HG03457 (cell line): ENCODE results near the gene NCOR1.
"Not testable (repeated sequence)": the region's sequence is repeated elsewhere in the genome, so short reads cannot be mapped to it uniquely, and the experiment has no call there.

Source experiments
- ATAC-seq: cut with Tn5 transposase; IDR thresholded peaks from one replicate; pipeline ENCODE4 v1.9.1; 2021; ENCODE audit warnings: moderate number of reproducible peaks; ENCODE audit not compliant: unreplicated experiment

NCOR1 gene

DNA sequence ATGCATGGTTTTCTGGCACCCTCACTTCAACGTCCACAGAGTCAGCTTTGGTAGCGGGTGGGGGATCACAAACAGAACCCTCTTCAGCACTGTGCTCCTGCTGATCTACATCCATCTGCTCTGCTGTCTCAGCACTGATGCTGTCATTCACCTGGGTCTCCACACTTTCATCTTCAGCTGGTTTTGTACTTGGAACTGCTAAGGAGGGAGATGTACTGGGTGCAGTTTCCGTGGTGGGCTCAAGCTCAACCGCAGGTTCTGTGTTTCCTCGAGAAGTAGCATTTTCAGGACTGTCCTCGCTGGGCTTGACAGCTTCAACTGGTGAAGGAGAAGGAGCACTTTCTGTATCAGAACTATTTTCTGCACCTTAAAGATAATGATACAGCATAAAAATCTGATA, 113.9 kb downstream of the NCOR1 start:
- ATAC-seq = no peak

DNA sequence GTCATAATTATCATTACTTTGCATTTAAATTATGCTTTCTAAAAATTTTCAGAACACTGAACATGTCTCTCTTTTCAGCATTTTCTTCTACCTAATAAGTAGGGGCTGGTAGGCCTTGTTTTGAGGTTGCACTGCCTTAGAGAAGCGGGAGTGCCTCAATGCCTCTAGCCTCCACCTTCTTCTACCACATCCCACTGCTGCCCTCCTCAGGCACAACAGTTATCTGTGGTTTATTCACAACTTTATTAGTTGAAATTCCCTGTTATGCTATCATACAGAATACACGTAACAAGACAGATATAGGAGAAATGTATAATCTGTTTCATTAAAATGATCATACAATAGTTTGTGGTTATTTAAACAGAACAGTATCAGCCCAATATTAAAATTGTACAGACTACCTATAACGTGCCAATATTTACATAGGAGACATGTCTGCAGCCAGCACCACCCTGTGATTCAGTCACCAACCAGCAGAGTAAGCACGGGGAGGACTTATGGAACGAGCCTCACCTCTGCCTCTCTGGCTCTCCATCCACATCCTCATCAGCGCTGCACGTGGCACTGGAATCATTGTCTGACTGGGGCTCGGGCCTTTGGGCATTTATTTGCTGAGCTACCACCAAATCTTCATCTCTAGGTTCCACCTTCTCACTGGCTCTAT, 114.5 kb downstream of the NCOR1 start:
- no peak for ATAC-seq

DNA sequence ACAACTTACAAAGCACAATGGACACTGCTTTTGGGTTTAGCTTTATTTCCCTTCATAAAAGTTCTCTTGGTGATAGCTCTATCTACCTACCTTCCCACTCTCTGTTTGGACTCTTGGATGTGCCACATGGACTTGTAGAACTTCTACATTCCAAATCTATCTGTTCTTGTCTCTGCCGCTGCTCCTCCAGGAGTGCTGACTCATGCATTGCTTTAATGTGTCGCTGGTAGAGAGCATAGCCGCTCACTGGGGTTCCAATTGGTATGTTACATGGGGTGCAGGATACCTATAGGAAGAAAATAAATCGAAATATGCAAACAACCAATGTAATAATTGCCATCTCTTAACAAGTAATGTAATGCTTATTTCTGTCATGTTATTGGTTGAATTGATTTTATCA, 123.6 kb downstream of the NCOR1 start:
- ATAC-seq = no peak

DNA sequence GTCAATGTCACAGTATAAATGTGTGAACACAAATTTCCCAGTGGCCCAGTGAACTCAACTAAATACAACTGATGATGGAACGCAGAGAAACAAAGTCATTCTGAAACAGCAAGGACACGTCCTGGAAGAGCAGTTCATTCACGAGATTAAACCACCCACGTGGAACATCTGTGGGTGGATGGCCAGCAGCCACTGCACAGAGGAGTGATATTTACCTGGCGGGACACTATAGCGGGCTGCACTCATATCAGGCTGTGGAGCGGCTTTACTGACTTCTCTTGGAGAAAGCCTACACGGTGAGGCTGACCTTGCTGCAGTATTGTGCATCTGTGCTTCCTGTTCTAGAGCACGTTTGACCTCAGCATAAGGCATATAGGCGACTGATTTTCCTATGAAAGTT, 128.4 kb downstream of the NCOR1 start:
- ATAC-seq = no peak

DNA sequence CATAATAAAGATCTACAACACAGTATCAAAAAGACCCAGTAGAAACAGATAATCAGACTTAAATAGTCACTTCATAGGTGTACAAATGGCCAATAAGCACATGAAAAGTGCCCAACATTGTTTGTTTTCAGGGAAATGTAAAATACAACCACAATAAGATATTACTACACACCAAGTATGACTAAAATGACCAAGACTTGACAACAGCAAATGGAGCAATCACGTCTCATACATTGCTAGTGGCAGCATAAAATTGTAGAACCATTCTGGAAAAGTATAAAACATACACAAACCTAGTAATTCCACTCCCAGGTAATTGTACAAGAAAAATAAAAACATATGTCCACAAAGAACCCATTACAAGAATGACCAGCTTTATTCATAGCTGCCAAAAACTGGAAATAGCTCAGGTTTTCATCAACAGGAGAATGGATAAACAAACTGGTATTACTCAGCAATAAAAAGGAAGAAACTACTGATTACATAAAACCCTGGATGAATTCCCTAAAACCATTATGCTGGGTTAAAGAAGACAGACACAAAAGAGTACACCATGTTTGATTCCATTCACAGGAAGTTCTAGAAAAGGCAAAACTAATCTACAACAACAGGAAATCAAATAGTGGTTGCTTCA, 130.2 kb downstream of the NCOR1 start:
- no peak for ATAC-seq

DNA sequence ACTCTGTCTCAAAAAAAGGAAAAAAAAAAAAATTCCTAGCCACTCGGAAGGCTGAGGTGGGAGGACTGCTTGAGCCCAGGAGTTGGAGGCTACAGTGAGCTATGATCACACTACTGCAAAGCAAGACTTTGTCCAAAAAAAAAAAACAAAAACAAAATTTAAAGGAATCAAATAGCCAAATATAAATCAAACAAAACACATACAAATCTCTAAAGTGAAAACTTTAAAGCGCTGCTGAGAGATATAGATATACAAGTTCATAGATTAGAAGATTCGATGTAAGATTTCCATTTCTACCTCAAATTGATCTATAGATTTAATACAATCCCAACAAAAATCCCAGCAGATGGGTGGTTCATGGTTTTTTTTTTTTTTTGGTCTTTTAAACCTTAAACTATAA, 132.1 kb downstream of the NCOR1 start:
- ATAC-seq = no peak

DNA sequence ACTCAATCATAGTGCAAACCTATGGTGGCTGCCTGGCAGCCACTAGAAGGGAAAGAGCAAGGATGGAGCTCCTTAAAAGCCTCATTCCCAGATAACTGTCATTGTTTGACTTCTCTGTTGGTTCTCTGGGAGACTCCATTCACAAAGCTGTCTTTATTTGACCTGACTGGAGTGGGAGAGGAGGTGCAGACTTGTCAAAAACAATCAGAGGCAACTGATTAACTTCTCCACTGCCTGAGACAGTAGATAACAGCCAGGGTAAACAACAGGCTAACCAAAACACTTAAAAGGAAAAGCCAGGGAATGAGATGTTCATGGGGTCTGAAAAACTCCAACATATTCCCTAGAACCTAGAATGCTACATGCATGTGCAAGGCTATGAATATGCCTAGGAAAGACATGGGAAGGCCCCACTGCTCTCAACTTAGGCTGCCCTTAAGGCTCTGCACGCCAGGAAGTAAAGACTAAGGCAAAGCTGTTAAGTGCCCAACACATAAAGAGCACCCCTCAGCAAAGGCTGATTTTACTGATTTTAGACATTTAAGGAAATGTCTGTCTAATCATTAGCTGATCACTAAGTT, 133.7 kb downstream of the NCOR1 start:
- no peak for ATAC-seq

DNA sequence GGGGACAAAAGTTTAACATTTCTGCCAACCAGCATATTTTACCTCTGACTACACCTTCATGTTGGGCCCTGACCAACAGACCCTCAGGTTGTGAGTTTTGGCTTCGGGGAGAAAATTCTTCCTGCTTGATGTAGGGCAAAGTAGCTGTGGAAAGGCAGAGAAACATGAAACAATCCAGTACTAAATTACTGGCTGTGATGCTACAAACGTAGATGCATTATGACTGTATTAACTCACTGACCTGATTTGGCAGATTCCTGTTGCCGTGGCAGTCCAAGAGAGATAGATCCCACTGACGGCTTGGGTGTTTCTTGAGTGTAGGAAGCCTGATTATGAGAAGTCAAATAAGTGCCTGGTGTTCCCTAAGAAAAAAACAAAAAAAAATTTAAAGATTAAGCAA, 135.0 kb downstream of the NCOR1 start:
- no peak for ATAC-seq

DNA sequence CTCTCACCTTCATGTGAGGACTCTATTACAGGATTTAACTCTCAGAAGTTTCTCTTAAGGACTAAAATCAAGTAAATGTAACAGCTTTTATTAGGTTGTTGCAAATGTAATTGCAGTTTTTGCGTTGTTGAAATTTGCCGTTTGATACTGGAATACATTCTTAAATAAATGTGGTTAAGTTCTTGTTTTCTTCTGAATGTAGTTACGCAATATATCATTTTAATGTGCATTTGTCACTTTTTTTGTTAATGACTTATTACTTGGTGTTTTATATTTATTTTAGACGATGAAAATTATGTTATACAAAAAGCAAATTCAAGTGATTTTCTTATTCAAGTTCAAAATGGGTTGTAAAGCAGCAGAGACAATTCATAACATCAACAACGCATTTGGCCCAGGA, 139.4 kb downstream of the NCOR1 start:
- ATAC-seq = no peak

DNA sequence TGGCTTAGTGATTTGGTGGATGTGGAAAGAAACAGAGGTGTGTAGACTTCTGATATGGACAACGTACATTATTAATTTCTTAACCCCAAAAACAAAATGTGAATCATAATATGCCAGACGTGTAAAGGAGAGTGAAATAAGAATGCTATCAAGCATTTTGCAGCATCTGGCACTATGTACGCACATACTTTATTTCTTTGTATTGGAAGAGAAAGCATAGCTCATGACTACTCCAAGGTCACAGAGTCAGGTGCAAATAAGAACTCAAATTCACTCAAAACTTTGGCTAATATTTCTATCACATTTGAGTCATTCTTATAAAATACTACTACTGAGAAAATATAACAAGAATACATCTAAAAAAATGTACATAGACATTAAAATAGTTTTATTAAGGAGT, 140.9 kb downstream of the NCOR1 start:
- ATAC-seq = no peak

DNA sequence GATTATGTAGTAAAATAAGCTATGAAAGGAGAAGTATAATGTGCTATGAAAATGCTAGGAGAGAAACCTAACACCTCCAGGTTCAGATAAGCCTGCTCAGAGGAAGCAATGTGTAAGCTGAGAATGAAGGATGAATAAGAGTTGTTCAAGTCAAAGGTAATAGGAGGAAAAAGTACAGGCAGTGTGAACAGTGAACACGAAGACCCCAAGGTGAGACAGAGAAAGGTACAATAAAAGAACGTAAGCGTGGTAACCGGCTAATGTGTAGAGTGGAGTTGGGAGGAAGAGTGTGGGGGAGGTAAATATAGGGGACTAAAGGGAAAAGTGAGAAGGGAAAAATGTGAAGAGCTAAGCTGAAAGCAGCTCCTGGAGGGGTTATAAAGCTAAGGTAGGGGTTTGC, 141.5 kb downstream of the NCOR1 start:
- no peak for ATAC-seq

DNA sequence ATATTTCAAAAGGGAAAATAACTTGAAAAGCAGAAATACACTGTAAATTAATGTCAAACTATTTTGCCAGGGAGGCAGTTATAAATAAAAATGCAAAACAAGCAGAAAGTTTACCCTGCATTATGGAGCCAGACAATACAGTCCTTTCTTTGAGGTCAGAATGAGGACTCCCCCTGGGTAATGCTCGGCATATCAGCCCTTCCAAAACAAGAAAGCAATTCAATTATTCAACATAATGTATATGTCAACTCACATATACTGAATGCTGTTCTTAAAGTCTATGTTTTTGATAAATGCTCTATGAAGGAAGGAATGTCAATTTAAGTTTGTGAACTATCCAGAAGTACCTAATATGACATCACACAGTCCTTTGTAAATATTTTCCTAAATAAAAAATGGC, 143.3 kb downstream of the NCOR1 start:
- no peak for ATAC-seq

DNA sequence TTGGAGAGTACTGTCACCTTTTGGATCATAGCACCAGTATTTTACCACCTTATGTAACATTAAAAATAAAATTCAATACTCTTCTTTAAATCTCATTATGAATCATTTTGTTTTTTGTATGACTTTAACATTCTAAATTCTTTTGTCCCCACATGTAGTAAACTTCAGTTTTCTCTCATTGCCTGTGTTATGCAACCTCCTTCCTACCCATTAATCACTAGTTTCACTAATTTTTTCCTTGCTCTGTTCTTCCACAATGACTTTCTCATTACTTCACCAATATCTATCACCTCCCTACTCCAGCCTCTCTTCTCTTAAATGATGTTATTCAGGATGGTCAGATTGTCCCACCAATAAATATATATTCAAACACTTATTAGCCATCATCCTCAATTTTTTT, 147.0 kb downstream of the NCOR1 start:
- ATAC-seq = no peak

DNA sequence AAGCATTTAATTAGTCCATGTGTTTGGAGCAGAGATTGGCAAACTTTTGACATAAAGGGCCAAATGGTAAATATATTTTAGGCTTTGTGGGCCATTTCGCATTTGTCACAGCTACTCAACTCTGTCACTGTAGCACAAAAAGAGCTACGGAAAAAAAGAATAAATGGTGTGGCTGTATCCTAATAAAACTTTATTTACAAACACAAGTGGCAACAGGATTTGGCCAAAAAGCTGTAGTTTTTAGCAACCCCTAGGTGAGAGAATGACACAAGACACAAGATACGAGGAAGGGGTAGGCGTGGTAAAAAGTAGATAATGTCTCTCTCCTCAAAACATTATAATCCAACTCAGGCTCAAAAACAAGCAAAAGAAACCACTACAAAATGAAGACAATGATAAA, 149.2 kb downstream of the NCOR1 start:
- ATAC-seq = no peak

DNA sequence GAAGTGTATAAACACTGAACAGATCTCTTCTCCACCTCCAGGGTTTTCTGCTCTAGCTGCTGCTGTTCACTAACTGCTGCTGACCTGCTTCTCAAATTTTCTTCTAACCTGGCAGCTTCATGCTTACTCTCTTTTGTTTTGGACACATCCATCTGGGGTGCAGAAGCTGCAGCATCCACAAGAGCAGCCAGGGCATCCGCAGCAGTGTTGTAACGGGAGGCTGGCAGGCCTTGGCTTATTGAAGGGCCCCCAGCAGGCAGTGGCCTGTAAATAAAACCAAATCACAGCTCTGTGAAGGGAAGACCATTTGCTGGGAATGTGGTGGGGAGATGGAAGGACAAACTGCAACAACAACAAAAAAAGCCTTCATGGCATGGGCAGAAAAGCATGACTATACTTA, 153.7 kb downstream of the NCOR1 start:
- ATAC-seq = no peak

DNA sequence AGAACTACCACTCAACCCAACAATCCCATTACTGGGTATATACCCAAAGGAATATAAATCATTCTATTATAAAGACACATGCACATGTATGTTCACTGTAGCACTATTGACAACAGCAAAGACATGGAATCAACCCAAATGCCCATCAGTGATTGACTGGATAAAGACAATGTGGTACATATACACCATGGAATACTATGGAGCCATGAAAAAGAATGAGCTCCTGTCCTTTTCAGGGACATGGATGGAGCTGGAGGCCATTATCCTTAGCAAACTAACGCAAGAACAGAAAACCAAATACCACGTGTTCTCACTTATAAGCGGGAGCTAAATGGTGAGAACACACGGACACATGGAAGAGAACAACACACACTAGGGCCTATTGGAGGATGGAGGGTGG, 160.2 kb downstream of the NCOR1 start:
- not testable (repeated sequence) for ATAC-seq

DNA sequence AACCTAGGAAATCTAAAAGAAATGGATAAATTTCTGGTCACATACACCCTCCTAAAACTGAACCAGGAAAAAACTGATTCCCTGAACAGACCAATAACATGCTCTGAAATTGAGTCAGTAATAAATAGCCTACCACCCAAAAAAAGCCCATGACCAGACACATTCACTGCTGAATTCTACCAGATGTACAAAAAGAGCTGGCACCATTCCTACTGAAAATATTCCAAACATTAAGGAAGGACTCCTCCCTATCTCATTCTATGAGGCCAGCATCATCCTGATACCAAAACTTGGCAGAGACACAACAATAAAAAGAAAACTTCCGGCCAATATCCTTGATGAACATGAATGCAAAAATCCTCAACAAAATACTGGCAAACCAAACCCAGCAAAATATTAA, 162.8 kb downstream of the NCOR1 start:
- ATAC-seq = no peak

DNA sequence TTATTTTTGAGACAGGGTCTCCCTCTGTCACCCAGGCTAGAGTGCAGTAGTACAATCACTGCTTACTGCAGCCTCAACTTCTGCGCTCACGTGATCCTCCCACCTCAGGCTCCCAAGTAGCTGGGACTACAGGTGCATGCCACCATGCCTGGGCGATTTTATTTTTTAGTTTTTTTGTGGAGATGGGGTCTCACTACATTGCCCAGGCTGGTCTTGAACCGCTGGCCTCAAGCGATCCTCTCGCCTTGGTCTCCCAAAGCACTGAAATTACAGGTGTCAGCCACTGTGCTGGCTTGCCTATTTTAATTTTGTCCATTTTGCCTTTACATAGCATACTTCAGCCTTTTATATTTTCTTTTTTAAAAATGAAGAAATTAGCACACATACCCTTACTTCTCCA, 164.5 kb downstream of the NCOR1 start:
- ATAC-seq = no peak

DNA sequence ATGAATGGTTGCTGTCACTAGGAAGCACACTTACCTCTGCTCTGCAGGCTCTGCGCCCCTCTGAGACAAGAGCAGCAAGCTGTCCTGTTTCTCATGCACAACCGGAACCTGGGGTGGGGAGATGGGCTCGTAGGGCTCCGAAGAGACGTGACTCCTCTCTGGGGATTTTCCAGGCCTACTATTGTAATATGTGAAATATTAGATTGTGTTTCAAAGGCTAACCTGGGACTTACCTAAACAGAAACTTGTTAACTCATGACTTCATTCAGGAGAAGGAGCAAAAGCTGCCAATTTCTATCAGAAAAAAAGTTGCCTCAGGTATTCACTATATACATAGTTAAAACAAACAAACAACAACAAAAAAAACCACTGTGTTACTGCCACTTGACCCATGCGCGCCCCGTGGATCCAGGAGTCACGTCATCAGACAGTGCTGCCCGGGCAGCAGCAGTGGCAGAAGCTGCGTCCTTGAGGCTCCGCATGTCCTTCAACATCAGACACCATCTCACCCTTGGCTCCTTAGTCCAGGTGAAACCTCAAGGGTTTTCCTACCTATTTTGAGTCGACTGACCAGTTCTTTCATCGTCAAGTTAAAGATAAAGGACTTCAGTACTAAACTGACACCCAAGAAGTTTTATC, 166.4 kb downstream of the NCOR1 start:
- no peak for ATAC-seq

DNA sequence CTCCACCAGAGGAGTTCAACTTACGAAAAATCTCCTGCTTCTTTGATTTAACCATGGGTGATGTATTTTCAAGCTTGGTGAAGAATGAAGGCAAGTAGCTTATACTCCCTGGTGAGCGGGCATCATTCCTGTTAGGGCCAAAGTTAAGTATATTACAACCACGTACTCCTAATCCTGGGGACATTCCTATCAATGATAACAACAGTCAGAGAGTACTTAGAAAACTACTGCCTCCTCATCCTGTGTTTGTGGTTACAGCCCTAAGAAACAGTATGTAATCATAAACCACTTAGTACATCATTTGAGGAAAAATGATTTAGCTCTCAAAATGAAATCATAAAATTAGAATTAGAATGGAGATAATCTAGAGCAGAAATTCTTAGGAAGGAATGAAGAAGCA, 168.4 kb downstream of the NCOR1 start:
- no peak for ATAC-seq

DNA sequence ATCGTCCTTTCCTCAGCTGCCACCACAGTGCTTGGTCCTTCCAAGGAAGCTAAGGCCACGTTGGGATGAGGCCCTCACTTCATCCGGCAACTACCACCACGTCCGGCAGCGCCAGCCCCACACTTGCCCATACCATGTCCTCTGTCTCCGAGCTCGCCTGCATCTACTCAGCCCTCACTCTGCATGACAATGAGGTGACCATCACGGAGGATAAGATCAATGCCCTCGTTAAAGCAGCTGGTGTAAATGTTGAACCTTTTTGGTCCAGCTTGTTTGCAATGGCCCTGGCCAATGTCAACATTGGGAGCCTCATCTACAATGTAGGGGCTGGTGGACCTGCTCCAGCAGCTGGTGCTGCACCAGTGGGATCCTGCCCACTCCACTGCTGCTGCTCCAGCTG, 170.8 kb downstream of the NCOR1 start:
- ATAC-seq = no peak

DNA sequence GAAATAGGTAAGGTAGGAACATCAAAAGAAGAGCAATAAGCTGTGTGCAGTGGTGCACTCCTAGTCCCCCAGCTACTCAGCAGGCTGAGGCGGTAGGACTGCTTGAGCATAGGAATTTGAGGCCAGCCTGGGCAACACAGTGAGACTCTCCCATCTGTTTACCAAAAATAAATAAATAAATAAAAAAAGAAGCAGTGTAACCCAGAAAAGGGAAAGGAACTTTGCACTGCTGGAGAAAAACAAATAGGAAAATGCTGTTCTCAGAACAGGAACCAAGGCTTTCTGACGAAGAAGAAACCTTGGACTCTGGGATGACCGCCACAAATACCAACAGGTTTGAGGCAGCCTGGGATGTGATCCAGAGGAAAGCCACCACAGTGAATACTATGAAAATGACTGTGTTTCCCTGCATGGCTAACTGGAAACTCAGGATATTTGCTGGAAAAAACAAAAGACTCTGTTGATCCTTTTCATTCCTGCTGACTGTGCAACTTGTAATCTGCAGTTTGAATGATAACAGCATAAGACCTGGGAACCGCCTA, 174.6 kb downstream of the NCOR1 start:
- ATAC-seq = no peak
